B cell (primary cell): Measurements from ENCODE around the gene CEP112. TPM values are rescaled to one million over a fixed set of nuclear protein-coding genes. Genes with fewer than 3 reads are reported as not detected.

Experiments
- ATAC-seq: fragments of 200-7000 bp; cut with Tn5 transposase; one replicate; pipeline ENCODE4 v1.10.0; 2021; ENCODE audit warnings: low read depth, mild to moderate bottlenecking, moderate number of reproducible peaks, moderate library complexity
- CTCF ChIA-PET: fragments of 350-600 bp; sonication (Branson Sonifier 250); formaldehyde crosslinking; loops from one replicate; lab custom pipeline; 2021; ENCODE audit warnings: antibody characterized with exemption, inconsistent platforms; lab: Charles Lee
- POLR2A ChIA-PET: fragments of 350-600 bp; sonication (Branson Sonifier 250); formaldehyde crosslinking; loops from one replicate; lab custom pipeline; 2021; ENCODE audit warnings: antibody characterized with exemption; lab: Charles Lee
- DNase-seq: peaks from one replicate; pipeline ENCODE4 v3.0.0; 2013
- H2AFZ ChIP-seq: 2 replicates; pipeline ENCODE4 v1.6.1; 2012; ENCODE audit warnings: mild to moderate bottlenecking, low read depth, low read length; ENCODE audit not compliant: insufficient read depth, poor library complexity, severe bottlenecking
- H3K27ac ChIP-seq, 2 donors: 1 replicate in 1 of 2; 2 replicates in 1 of 2; pipeline ENCODE4 v1.5.1; 2012 to 2013; ENCODE audit warnings: low read length in 2 of 2, mild to moderate bottlenecking in 2 of 2, moderate library complexity in 1 of 2
- H3K27me3 ChIP-seq, 4 experiments: fragments of 200-600 bp in 1 of 4; sonication (generic) in 1 of 4; replicated peaks in 1 of 4; 1 replicate in 2 of 4; 2 replicates in 2 of 4; pipeline versions ENCODE4 v1.6.1 to v1.7.0; 2013 to 2016; ENCODE audit warnings: low read length in 3 of 4, mild to moderate bottlenecking in 2 of 4, mixed read lengths in 1 of 4, moderate library complexity in 1 of 4; ENCODE audit not compliant: insufficient read depth in 4 of 4, control insufficient read depth in 3 of 4; ENCODE audit errors: control extremely low read depth in 1 of 4
- H3K36me3 ChIP-seq, 2 experiments: replicated peaks in 1 of 2; 1 replicate in 1 of 2; 2 replicates in 1 of 2; pipeline versions ENCODE4 v1.6.1 to v1.7.1; 2013; ENCODE audit warnings: low read length in 1 of 2; ENCODE audit not compliant: insufficient read depth in 2 of 2, control insufficient read depth in 1 of 2; ENCODE audit errors: control extremely low read depth in 1 of 2, extremely low read depth in 1 of 2
- H3K4me1 ChIP-seq, 2 donors: fragments of 200-600 bp in 1 of 2; sonication (generic) in 1 of 2; 1 replicate in 1 of 2; 2 replicates in 1 of 2; pipeline versions ENCODE4 v1.5.1 to v1.6.1; 2013 to 2017; ENCODE audit warnings: low read length in 2 of 2; ENCODE audit not compliant: control insufficient read depth in 2 of 2, insufficient read depth in 2 of 2
- H3K4me2 ChIP-seq: replicated peaks from 2 replicates; pipeline ENCODE3; 2012; ENCODE audit warnings: mild to moderate bottlenecking, low read depth, low read length; ENCODE audit not compliant: poor library complexity, severe bottlenecking
- H3K4me3 ChIP-seq, 5 experiments: fragments of 200-600 bp in 1 of 5; sonication (generic) in 1 of 5; 1 replicate in 3 of 5; 2 replicates in 2 of 5; pipeline versions ENCODE4 v1.5.1 to v1.7.0; 2011 to 2016; ENCODE audit warnings: low read length in 4 of 5, mild to moderate bottlenecking in 4 of 5, low read depth in 2 of 5, control low read depth in 1 of 5, moderate library complexity in 1 of 5; ENCODE audit not compliant: insufficient read depth in 1 of 5; ENCODE audit errors: control extremely low read depth in 1 of 5, extremely low read depth in 1 of 5
- H3K79me2 ChIP-seq: fragments of 200-600 bp; sonication (generic); one replicate; pipeline ENCODE4 v1.6.0; 2016; ENCODE audit warnings: low read length; ENCODE audit not compliant: control insufficient read depth, insufficient read depth
- H3K9ac ChIP-seq: fragments of 200-600 bp; sonication (generic); 2 replicates; pipeline ENCODE4 v1.6.1; 2017; ENCODE audit warnings: mild to moderate bottlenecking, low read length, moderate library complexity
- H3K9me3 ChIP-seq, 3 donors: one replicate each; pipeline versions ENCODE4 v1.6.1 to v1.7.1; 2013; ENCODE audit warnings: low read length in 2 of 3; ENCODE audit not compliant: control insufficient read depth in 2 of 3, insufficient read depth in 1 of 3; ENCODE audit errors: control extremely low read depth in 1 of 3
- H4K20me1 ChIP-seq: 2 replicates; pipeline ENCODE4 v1.6.0; 2012; ENCODE audit warnings: mild to moderate bottlenecking, low read length; ENCODE audit not compliant: insufficient read depth, control insufficient read depth, poor library complexity, severe bottlenecking
- H3K27ac Mint-ChIP-seq: one replicate; pipeline ENCODE4 v1.8.0; 2021; ENCODE audit warnings: mixed read lengths
- H3K27me3 Mint-ChIP-seq: one replicate; pipeline ENCODE4 v1.8.0; 2021; ENCODE audit warnings: mixed read lengths
- H3K4me1 Mint-ChIP-seq: one replicate; pipeline ENCODE4 v1.8.0; 2021; ENCODE audit warnings: mixed read lengths
- H3K4me3 Mint-ChIP-seq: one replicate; pipeline ENCODE4 v1.8.0; 2021; ENCODE audit warnings: mixed read lengths
- H3K9me3 Mint-ChIP-seq: one replicate; pipeline ENCODE4 v1.8.0; 2022; ENCODE audit warnings: mixed read lengths; ENCODE audit not compliant: insufficient read depth
- CTCF ChIP-seq: fragments of 200-600 bp; IDR thresholded peaks from one replicate; pipeline ENCODE4 v1.8.0; 2022; ENCODE audit warnings: antibody characterized with exemption, mild to moderate bottlenecking
- EZH2 ChIP-seq: IDR thresholded peaks from 2 replicates; pipeline ENCODE4 v1.6.1; 2012; ENCODE audit warnings: borderline replicate concordance, low read depth, mild to moderate bottlenecking, moderate library complexity, low read length; ENCODE audit not compliant: insufficient read depth, poor library complexity, severe bottlenecking
- WGBS: methylation state at CpG from one replicate; pipeline ENCODE4 v1.1.5; 2013; ENCODE audit warnings: missing lambda C conversion rate; ENCODE audit not compliant: insufficient coverage; 5-methylcytosine and 5-hydroxymethylcytosine counted together
- intact Hi-C: fragments of 100-400 bp; cut with micrococcal nuclease; formaldehyde crosslinking; loops from one replicate; pipeline ENCODE4 v1.10.0; 2022
- polyA plus RNA-seq: library from polyadenylated mRNA; depleted of rRNA; stranded (reverse); fragments of >200 nt; gene quantifications from 2 replicates; pipeline ENCODE4 v1.2.3, GENCODE V29; 2012
- total RNA-seq, 2 donors: library from RNA; stranded (reverse); fragments of 120-200 nt in 1 of 2; gene quantifications; 1 replicate in 1 of 2; 2 replicates in 1 of 2; pipeline versions ENCODE4 v1.2.3 to v1.2.4, GENCODE V29; 2013 to 2022

The CEP112 gene
- total and polyA plus RNA-seq, 2 donors (not counting 1 experiment from before 2014, with no cell fraction given) = 0.57 to 4.6 TPM

- Mint-ChIP-seq H3K4me3 (no peak overlapping the region), H3K27me3 (peaks cover 4% of the 10 kb centered on the region), H3K9me3 (no peaks in the 10 kb centered on the region), H3K27ac (no peak overlapping the region), H3K4me1 (no peaks in the 10 kb centered on the region)
- TF ChIP-seq CTCF (no peak), EZH2 (no peak)
- Histone ChIP-seq H3K9me3 (no peaks in the 10 kb centered on the region), H3K27ac (no peak overlapping the region), H3K9ac (no peak overlapping the region), H3K4me1 (no peaks in the 10 kb centered on the region), H3K79me2 (peaks cover 6% of the 10 kb centered on the region), H2AFZ (no peak overlapping the region), H3K27me3 (no peaks in the 10 kb centered on the region), H3K4me3 (no peak overlapping the region), H3K4me2 (no peak overlapping the region), H4K20me1 (no peaks in the 10 kb centered on the region), H3K36me3 (peaks cover 0 to 2% of the 10 kb centered on the region in 2 experiments)
- ATAC-seq = no peak
- intact Hi-C loops = no loop called here
- no peak for DNase-seq
- ChIA-PET CTCF (interaction anchor here (0.6 kb wide), 1 partner anchor 149 kb away, joined by 3 read pairs; no protein-coding TSS in a partner anchor), POLR2A (no interaction called here)
Observed at GRCh38 chr17:66183529-66183928, 8.4 kb downstream of the CEP112 start.

- Histone ChIP-seq H3K27ac (no peak overlapping the region), H3K9ac (no peak overlapping the region), H3K27me3 (no peaks in the 10 kb centered on the region), H3K79me2 (no peaks in the 10 kb centered on the region), H2AFZ (no peak overlapping the region), H3K36me3 (peaks cover 0 to 2% of the 10 kb centered on the region in 2 experiments), H3K9me3 (no peaks in the 10 kb centered on the region), H4K20me1 (no peaks in the 10 kb centered on the region), H3K4me3 (no peak overlapping the region), H3K4me2 (no peak overlapping the region), H3K4me1 (no peaks in the 10 kb centered on the region)
- TF ChIP-seq CTCF = no peak
- TF ChIP-seq EZH2 = no peak
- ChIA-PET POLR2A (no interaction called here), CTCF (no interaction called here)
- intact Hi-C loops = no loop called here
- no peaks in the 10 kb centered on the region for H3K9me3 Mint-ChIP-seq
- no peaks in the 10 kb centered on the region for H3K27me3 Mint-ChIP-seq
- no peak for ATAC-seq
- no peak overlapping the region for H3K27ac Mint-ChIP-seq
- H3K4me1 Mint-ChIP-seq = no peaks in the 10 kb centered on the region
- DNase-seq = no peak
- WGBS = no CpG with 5 or more reads among the region's 4 CpGs
- no peak overlapping the region for H3K4me3 Mint-ChIP-seq
Observed at GRCh38 chr17:66178642-66179041, 13.3 kb downstream of the CEP112 start.
